Omental fat pad (tissue), 4 donors: ENCODE measurements around the gene AP5M1. TPM values are rescaled to one million over a fixed set of nuclear protein-coding genes. Genes with fewer than 3 reads are reported as not detected.

Experiments used
- ATAC-seq: fragments of 150-250 bp; one replicate; pipeline ENCODE4 v1.9.1; 2016; ENCODE audit warnings: mild to moderate bottlenecking, moderate library complexity; ENCODE audit not compliant: low FRiP score
- DNase-seq: peaks from one replicate; pipeline ENCODE4 v3.0.0-alpha.2; 2019; ENCODE audit warnings: low spot score
- total RNA-seq, 4 donors: library from RNA; depleted of rRNA; stranded (reverse); fragments of >200 nt; gene quantifications; one replicate each; pipeline ENCODE4 v1.1.0, GENCODE V29; 2016
- TF ChIP-seq, protein P1 (sequence below), 3 donors: fragments of 450-650 bp; IDR thresholded peaks; one replicate each; pipeline ENCODE4 v1.5.1; 2016 to 2017; ENCODE audit warnings: antibody characterized with exemption in 3 of 3, mild to moderate bottlenecking in 3 of 3, moderate library complexity in 2 of 3

AP5M1 gene
- total RNA-seq, 4 donors from 2014 or later: 15.3 to 25.7 (median 22.2) TPM

- ATAC-seq (no peak), DNase-seq (no peak)
These were observed 2.7 kb upstream of the AP5M1 start for GRCh38 chr14:57266065-57266464.

DNA sequence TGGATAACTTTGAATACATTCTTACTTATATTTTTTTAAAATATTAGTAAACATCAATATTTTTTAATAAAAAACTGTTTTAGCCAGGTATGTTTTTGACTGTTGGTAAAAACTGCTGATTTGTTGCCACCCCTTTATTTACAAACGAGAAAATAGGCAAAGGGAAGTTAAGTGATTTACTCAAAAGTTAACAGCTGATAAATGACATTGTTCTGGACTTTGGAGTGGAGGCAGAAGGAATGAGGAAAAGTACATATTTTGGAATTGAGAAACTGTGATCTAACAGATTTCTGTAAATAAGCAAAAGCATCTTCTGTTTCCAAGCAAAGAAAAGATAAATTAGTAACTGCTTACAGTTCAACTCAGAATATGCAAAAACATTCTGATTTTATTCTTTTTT lies 4.5 kb downstream of the AP5M1 start:
- no peak for ATAC-seq
- no peak for DNase-seq
- TF ChIP-seq, protein P1, sequence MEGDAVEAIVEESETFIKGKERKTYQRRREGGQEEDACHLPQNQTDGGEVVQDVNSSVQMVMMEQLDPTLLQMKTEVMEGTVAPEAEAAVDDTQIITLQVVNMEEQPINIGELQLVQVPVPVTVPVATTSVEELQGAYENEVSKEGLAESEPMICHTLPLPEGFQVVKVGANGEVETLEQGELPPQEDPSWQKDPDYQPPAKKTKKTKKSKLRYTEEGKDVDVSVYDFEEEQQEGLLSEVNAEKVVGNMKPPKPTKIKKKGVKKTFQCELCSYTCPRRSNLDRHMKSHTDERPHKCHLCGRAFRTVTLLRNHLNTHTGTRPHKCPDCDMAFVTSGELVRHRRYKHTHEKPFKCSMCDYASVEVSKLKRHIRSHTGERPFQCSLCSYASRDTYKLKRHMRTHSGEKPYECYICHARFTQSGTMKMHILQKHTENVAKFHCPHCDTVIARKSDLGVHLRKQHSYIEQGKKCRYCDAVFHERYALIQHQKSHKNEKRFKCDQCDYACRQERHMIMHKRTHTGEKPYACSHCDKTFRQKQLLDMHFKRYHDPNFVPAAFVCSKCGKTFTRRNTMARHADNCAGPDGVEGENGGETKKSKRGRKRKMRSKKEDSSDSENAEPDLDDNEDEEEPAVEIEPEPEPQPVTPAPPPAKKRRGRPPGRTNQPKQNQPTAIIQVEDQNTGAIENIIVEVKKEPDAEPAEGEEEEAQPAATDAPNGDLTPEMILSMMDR (IDR thresholded peaks at IDR 0.05): no peak

More at GRCh38 chr14:57266065-57266464, 2.7 kb upstream of the AP5M1 start:
- TF ChIP-seq, protein P1 (IDR thresholded peaks at IDR 0.05): no peak

DNA sequence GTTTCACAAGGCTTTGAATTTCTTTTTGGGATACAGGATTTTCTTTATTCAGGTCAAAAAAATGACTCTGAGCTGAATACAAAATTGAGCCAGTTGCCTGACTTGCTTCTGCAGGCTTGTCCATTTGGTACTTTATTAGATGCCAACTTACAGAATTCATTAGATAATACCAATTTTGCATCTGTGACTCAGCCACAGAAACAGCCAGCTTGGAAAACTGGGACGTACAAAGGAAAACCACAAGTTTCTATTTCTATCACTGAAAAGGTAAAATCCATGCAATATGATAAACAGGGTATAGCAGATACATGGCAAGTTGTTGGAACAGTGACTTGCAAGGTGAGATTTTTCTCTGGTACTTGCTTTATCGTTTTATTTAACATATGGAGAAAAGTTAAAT lies 5.8 kb downstream of the AP5M1 start:
- TF ChIP-seq, protein P1 (IDR thresholded peaks at IDR 0.05): no peak
- ATAC-seq (no peak), DNase-seq (no peak)

DNA sequence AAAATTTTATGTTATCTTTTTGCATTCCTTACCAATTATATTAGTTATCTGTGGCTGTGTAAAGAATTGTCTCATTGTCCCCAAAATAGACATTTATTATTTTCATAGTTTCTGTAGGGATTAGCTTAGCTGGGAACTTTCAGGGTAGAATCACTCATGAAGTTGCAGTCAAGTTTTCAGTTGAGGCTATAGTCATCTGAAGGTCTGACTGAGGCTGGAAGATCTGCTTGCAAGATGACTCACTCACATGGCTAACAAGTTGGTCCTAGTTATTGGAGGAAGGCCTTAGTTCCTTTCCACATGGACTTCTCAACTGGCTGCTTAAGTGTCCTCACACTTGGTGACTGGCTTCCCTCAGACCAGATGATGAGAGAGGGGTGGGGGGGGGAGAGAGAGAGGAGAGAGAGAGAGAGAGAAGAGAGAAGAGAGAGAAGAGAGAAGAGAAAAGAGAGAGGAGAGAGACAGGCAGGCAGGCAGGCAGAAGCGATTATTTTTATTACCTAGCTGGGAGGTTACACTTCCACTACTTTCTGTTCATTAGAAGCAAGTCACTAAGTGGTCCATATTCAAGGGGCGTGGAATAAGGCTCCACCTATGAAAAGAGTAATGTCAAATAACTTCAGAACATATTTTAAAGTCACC lies 6.4 kb downstream of the AP5M1 start:
- TF ChIP-seq, protein P1 (IDR thresholded peaks at IDR 0.05): no peak
- ATAC-seq (no peak), DNase-seq (no peak)

DNA sequence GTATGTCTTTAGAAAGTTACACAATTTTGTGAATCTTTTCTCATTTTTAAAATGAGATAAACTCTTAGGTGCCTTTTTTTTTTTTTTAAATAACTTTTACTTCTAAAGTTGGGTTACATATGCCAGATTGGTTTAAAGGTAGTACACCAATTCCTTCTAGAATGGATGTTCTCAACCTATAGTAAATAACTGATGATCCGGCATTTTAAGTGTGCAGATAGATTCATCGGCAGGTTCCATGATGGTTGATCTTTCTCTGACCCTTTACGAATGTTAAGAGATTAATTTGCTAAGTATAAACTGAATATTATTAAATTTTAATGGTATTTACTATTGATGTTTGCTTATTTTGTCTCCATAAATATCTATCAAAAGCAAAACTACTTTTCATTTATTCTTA lies 8.3 kb downstream of the AP5M1 start:
- DNase-seq: no peak
- no peak for ATAC-seq
- TF ChIP-seq, protein P1 (IDR thresholded peaks at IDR 0.05): no peak

- ATAC-seq (no peak), DNase-seq (no peak)
- TF ChIP-seq, protein P1 (IDR thresholded peaks at IDR 0.05): no peak
These were observed 19.0 kb downstream of the AP5M1 start for GRCh38 chr14:57287745-57288144.

- DNase-seq (no peak), ATAC-seq (no peak)
- TF ChIP-seq, protein P1 (IDR thresholded peaks at IDR 0.05): no peak
These were observed 22.0 kb downstream of the AP5M1 start for GRCh38 chr14:57290751-57291150.
